ENCODE data around the gene SYT1.

SYT1 gene

DNA sequence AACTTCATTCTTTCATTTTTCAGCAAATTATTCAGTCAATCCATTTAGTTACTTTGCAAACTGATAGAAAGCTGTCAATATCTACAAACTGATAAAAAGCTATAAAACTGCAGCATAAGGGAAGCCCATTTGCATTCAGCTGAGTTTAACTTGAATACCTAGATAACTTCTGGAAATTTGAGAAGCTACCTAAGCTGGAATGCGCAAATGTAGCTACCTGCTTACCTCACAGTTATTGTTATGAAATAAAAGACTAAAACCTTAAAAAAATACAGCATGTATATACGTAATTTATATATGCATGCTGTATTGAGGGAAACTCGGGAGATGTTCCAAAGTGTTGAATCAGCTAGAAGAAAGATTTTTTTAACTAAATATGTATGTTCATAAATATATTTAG, 94.4 kb downstream of the SYT1 start:
- H2BK120ac ChIP-seq (ENCODE audit: low read depth, low read length) = no peak overlapping the region
- H2BK5ac ChIP-seq (ENCODE audit: low read depth, low read length, poor library complexity, severe bottlenecking) = no peak overlapping the region
- H2AFZ ChIP-seq (ENCODE audit: low read depth, low read length) = no peak overlapping the region
- no peaks in the 10 kb centered on the region for H3K27me3 ChIP-seq (ENCODE audit: control insufficient read depth in 1 of 2, insufficient read depth in 1 of 2, low read length in 2 of 2)
- no peak overlapping the region for H3K14ac ChIP-seq (ENCODE audit: low read length in 2 of 2)
- no peak overlapping the region for H2BK12ac ChIP-seq (ENCODE audit: low read length in 2 of 2)
- no CpG with 5 or more reads among the region's 3 CpGs for WGBS
- H2AK5ac ChIP-seq (ENCODE audit: low read length, severe bottlenecking) = no peak overlapping the region
- H3K4ac ChIP-seq (ENCODE audit: low read depth in 1 of 2, low read length in 2 of 2) = no peak overlapping the region
- H3K9me3 ChIP-seq (ENCODE audit: control insufficient read depth, low read length) = peaks cover 2% of the 10 kb centered on the region
- no peak overlapping the region for H4K8ac ChIP-seq (ENCODE audit: low read length)
- H2BK15ac ChIP-seq (ENCODE audit: low read depth, poor library complexity, severe bottlenecking) = no peak overlapping the region
- H3K4me1 ChIP-seq (ENCODE audit: control insufficient read depth, insufficient read depth, low read depth, low read length) = no peaks in the 10 kb centered on the region
- no peaks in the 10 kb centered on the region for H3K36me3 ChIP-seq (ENCODE audit: control insufficient read depth in 1 of 2, insufficient read depth in 2 of 2, low read depth in 1 of 2, low read length in 2 of 2)
- DNase-seq = no peak
- no peak overlapping the region for H3K4me3 ChIP-seq (ENCODE audit: insufficient read depth in 1 of 2, low read depth in 1 of 2, low read length in 2 of 2)
- no peak overlapping the region for H3K4me2 ChIP-seq (ENCODE audit: low read length, poor library complexity, severe bottlenecking)
- no peaks in the 10 kb centered on the region for H3K79me1 ChIP-seq (replicated peaks; ENCODE audit: low read length, poor library complexity, severe bottlenecking)
- no peak overlapping the region for H3K18ac ChIP-seq (ENCODE audit: low read depth in 1 of 2, low read length in 2 of 2)
- no peak overlapping the region for H3K23ac ChIP-seq (ENCODE audit: low read length in 2 of 2)
- no peak overlapping the region for H4K91ac ChIP-seq (ENCODE audit: low read length)
- H3K27ac ChIP-seq (ENCODE audit: low read length, poor library complexity, severe bottlenecking) = no peak overlapping the region
- H3K9ac ChIP-seq (ENCODE audit: low read length) = no peak overlapping the region

DNA sequence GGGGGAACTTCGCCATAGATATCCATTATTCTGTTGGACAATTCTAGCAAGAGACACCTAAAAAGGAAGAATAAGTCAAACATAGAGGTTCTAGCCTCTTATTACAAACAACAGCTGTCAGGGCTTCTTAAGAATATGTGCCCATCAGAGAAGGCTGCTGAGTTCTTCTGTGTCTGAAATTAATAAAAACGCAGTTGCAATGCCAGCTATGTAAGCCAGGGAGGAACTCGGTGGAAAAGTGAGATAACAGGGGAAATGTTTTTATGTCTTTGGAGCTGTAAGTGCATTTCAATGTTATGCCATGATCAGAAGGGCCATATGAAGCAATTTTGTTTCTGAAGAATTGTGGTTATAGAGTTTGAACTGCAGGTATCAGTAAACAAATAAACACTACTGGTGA, 95.0 kb downstream of the SYT1 start:
- H3K4me2 ChIP-seq (ENCODE audit: low read length, poor library complexity, severe bottlenecking) = no peak overlapping the region
- H3K36me3 ChIP-seq (ENCODE audit: control insufficient read depth in 1 of 2, insufficient read depth in 2 of 2, low read depth in 1 of 2, low read length in 2 of 2) = no peaks in the 10 kb centered on the region
- no peak overlapping the region for H3K14ac ChIP-seq (ENCODE audit: low read length in 2 of 2)
- WGBS = 97% methylated on average over 2 of the region's 3 CpGs
- H3K18ac ChIP-seq (ENCODE audit: low read depth in 1 of 2, low read length in 2 of 2) = no peak overlapping the region
- no peak overlapping the region for H2BK5ac ChIP-seq (ENCODE audit: low read depth, low read length, poor library complexity, severe bottlenecking)
- no peak overlapping the region for H2AFZ ChIP-seq (ENCODE audit: low read depth, low read length)
- H2BK12ac ChIP-seq (ENCODE audit: low read length in 2 of 2) = no peak overlapping the region
- H3K9me3 ChIP-seq (ENCODE audit: control insufficient read depth, low read length) = no peaks in the 10 kb centered on the region
- no peak overlapping the region for H2AK5ac ChIP-seq (ENCODE audit: low read length, severe bottlenecking)
- no peak overlapping the region for H3K27ac ChIP-seq (ENCODE audit: low read length, poor library complexity, severe bottlenecking)
- no peak overlapping the region for H3K4me3 ChIP-seq (ENCODE audit: insufficient read depth in 1 of 2, low read depth in 1 of 2, low read length in 2 of 2)
- H4K8ac ChIP-seq (ENCODE audit: low read length) = no peak overlapping the region
- H3K4me1 ChIP-seq (ENCODE audit: control insufficient read depth, insufficient read depth, low read depth, low read length) = no peaks in the 10 kb centered on the region
- H2BK120ac ChIP-seq (ENCODE audit: low read depth, low read length) = no peak overlapping the region
- H4K91ac ChIP-seq (ENCODE audit: low read length) = no peak overlapping the region
- no peak for DNase-seq
- H3K27me3 ChIP-seq (ENCODE audit: control insufficient read depth in 1 of 2, insufficient read depth in 1 of 2, low read length in 2 of 2) = no peaks in the 10 kb centered on the region
- H3K9ac ChIP-seq (ENCODE audit: low read length) = no peak overlapping the region
- H3K79me1 ChIP-seq (replicated peaks; ENCODE audit: low read length, poor library complexity, severe bottlenecking) = no peaks in the 10 kb centered on the region
- H3K4ac ChIP-seq (ENCODE audit: low read depth in 1 of 2, low read length in 2 of 2) = no peak overlapping the region
- H3K23ac ChIP-seq (ENCODE audit: low read length in 2 of 2) = no peak overlapping the region
- no peak overlapping the region for H2BK15ac ChIP-seq (ENCODE audit: low read depth, poor library complexity, severe bottlenecking)

DNA sequence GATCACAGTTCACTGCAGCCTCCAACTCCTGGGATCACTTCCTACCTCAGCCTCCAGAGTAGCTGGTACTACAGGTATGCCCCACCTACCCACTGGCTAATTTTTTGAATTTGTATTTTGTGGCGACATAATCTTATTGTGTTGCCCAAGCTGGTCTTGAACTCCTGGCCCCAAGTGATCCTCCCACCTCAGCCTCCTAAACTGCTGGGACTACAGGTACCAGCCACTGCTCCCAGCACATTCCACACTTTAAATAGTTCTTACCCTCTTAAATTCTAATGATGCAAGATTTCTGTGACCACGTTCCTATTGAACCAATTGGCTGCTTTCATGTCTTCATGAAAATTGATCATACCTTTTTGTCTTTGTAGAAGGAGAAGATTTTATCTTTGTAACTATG, 96.6 kb downstream of the SYT1 start:
- no peak overlapping the region for H3K4me3 ChIP-seq (ENCODE audit: insufficient read depth in 1 of 2, low read depth in 1 of 2, low read length in 2 of 2)
- H2BK120ac ChIP-seq (ENCODE audit: low read depth, low read length) = no peak overlapping the region
- DNase-seq = no peak
- H3K27ac ChIP-seq (ENCODE audit: low read length, poor library complexity, severe bottlenecking) = no peak overlapping the region
- H3K23ac ChIP-seq (ENCODE audit: low read length in 2 of 2) = no peak overlapping the region
- H2BK12ac ChIP-seq (ENCODE audit: low read length in 2 of 2) = no peak overlapping the region
- no peak overlapping the region for H4K8ac ChIP-seq (ENCODE audit: low read length)
- H4K91ac ChIP-seq (ENCODE audit: low read length) = no peak overlapping the region
- no peak overlapping the region for H3K9ac ChIP-seq (ENCODE audit: low read length)
- no peak overlapping the region for H3K4me2 ChIP-seq (ENCODE audit: low read length, poor library complexity, severe bottlenecking)
- H2AK5ac ChIP-seq (ENCODE audit: low read length, severe bottlenecking) = no peak overlapping the region
- no peaks in the 10 kb centered on the region for H3K27me3 ChIP-seq (ENCODE audit: control insufficient read depth in 1 of 2, insufficient read depth in 1 of 2, low read length in 2 of 2)
- H2BK5ac ChIP-seq (ENCODE audit: low read depth, low read length, poor library complexity, severe bottlenecking) = no peak overlapping the region
- no peak overlapping the region for H2AFZ ChIP-seq (ENCODE audit: low read depth, low read length)
- no peak overlapping the region for H2BK15ac ChIP-seq (ENCODE audit: low read depth, poor library complexity, severe bottlenecking)
- H3K79me1 ChIP-seq (replicated peaks; ENCODE audit: low read length, poor library complexity, severe bottlenecking) = no peaks in the 10 kb centered on the region
- no peaks in the 10 kb centered on the region for H3K36me3 ChIP-seq (ENCODE audit: control insufficient read depth in 1 of 2, insufficient read depth in 2 of 2, low read depth in 1 of 2, low read length in 2 of 2)
- no peak overlapping the region for H3K14ac ChIP-seq (ENCODE audit: low read length in 2 of 2)
- WGBS = 100% methylated on average over 1 of the region's 2 CpGs
- H3K4ac ChIP-seq (ENCODE audit: low read depth in 1 of 2, low read length in 2 of 2) = no peak overlapping the region
- H3K9me3 ChIP-seq (ENCODE audit: control insufficient read depth, low read length) = no peaks in the 10 kb centered on the region
- no peaks in the 10 kb centered on the region for H3K4me1 ChIP-seq (ENCODE audit: control insufficient read depth, insufficient read depth, low read depth, low read length)
- H3K18ac ChIP-seq (ENCODE audit: low read depth in 1 of 2, low read length in 2 of 2) = no peak overlapping the region

DNA sequence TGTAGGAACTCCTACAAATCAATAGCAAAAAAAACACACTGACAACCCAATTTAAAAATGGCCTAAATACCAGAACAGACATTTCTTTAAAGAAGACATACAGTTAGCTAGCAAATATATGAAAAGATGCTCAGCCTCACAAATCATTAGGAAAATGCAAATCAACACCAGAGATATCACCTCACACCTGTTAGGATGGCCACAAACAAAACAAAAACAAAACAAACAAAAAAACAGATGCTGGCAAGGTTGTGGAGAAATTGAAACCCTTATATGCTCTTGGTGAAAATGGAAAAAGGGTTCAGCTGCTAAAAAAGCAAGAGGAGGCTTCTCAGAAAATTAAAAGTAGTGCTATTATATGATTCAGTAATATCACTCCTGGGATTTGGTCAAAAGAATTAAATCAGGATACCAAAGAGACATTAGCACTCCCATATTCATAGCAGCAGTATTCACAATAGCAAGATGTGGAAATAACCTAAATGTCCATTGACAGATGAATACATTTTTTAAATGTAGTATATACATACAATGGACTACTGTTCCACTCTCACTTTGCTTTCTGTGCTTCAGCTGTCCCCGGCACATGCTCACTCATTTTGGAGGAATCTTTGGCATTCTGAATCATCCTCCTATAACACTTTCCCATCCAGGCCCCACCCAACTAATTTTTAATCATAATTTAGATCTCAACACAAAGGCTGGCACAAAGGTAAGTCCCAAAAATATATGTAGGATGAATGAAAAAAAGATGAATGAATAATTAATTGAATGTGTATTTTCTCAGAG, 99.1 kb downstream of the SYT1 start:
- no peak overlapping the region for H3K14ac ChIP-seq (ENCODE audit: low read length in 2 of 2)
- H3K18ac ChIP-seq (ENCODE audit: low read depth in 1 of 2, low read length in 2 of 2) = no peak overlapping the region
- H2BK5ac ChIP-seq (ENCODE audit: low read depth, low read length, poor library complexity, severe bottlenecking) = no peak overlapping the region
- H2BK15ac ChIP-seq (ENCODE audit: low read depth, poor library complexity, severe bottlenecking) = no peak overlapping the region
- no peak overlapping the region for H2BK120ac ChIP-seq (ENCODE audit: low read depth, low read length)
- no peaks in the 10 kb centered on the region for H3K9me3 ChIP-seq (ENCODE audit: control insufficient read depth, low read length)
- H3K23ac ChIP-seq (ENCODE audit: low read length in 2 of 2) = no peak overlapping the region
- no peak overlapping the region for H3K4ac ChIP-seq (ENCODE audit: low read depth in 1 of 2, low read length in 2 of 2)
- H3K27me3 ChIP-seq (ENCODE audit: control insufficient read depth in 1 of 2, insufficient read depth in 1 of 2, low read length in 2 of 2) = no peaks in the 10 kb centered on the region
- no peak overlapping the region for H3K4me3 ChIP-seq (ENCODE audit: insufficient read depth in 1 of 2, low read depth in 1 of 2, low read length in 2 of 2)
- WGBS = 6% methylated on average over 1 of the region's 1 CpG
- no peaks in the 10 kb centered on the region for H3K79me1 ChIP-seq (replicated peaks; ENCODE audit: low read length, poor library complexity, severe bottlenecking)
- H3K9ac ChIP-seq (ENCODE audit: low read length) = no peak overlapping the region
- H4K91ac ChIP-seq (ENCODE audit: low read length) = no peak overlapping the region
- no peak overlapping the region for H4K8ac ChIP-seq (ENCODE audit: low read length)
- H3K27ac ChIP-seq (ENCODE audit: low read length, poor library complexity, severe bottlenecking) = no peak overlapping the region
- H3K4me2 ChIP-seq (ENCODE audit: low read length, poor library complexity, severe bottlenecking) = no peak overlapping the region
- no peaks in the 10 kb centered on the region for H3K4me1 ChIP-seq (ENCODE audit: control insufficient read depth, insufficient read depth, low read depth, low read length)
- H3K36me3 ChIP-seq (ENCODE audit: control insufficient read depth in 1 of 2, insufficient read depth in 2 of 2, low read depth in 1 of 2, low read length in 2 of 2) = no peaks in the 10 kb centered on the region
- no peak overlapping the region for H2AK5ac ChIP-seq (ENCODE audit: low read length, severe bottlenecking)
- no peak for DNase-seq
- no peak overlapping the region for H2AFZ ChIP-seq (ENCODE audit: low read depth, low read length)
- no peak overlapping the region for H2BK12ac ChIP-seq (ENCODE audit: low read length in 2 of 2)
